GM19193 (cell line): ENCODE data around the gene SCAANT1.

Experiments
- POLR2A ChIP-seq: IDR thresholded peaks from 4 replicates; pipeline ENCODE4 v1.6.1; 2011; ENCODE audit not compliant: insufficient read depth, insufficient read length; ENCODE audit errors: extremely low read depth

The SCAANT1 gene

GRCh38 chr3:63892773-63893352, 19.3 kb downstream of the SCAANT1 start:
- TF ChIP-seq POLR2A: no peak

DNA sequence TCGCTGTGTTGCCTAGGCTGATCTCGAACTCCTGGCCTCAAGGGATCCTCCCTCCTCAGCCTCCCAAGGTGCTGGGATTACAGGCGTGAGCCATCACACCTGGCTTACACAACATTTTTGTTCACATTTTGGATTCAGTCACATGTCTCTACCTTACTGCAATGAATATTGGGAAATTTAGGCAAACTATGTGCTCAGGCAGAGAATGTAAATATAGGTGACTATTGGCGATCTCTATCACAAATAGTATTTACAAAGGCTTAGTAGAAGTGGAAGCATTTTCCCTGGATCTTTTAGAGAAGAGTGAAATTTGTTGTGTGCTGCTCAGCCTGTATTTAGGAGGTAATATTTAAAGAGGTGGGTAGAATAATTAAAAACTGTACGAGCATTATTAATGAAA, 20.7 kb downstream of the SCAANT1 start:
- TF ChIP-seq POLR2A: no peak

- TF ChIP-seq POLR2A: no peak
Observed at GRCh38 chr3:63886858-63887257, 25.3 kb downstream of the SCAANT1 start.

DNA sequence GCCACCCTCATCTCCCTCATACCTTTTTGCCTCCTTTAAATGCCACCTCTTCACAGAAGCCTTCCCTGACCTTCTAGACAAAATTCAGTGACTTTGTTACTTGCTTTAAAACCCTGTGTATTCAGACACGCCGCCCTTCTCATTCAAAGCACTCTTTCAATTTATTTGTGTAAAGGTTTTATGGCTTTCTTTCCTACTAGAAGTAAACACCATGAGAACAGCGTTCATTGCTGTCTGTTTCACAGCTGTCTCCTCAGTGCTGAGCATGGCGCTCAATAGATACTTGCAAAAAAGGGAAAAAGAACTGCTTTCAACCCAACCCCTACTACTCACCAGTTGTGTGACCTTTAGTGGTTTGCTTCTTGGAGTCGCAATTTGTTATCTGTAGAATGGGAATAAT, 31.5 kb downstream of the SCAANT1 start:
- TF ChIP-seq POLR2A: no peak

- no peak for TF ChIP-seq POLR2A
Observed at GRCh38 chr3:63878394-63879060, 33.7 kb downstream of the SCAANT1 start.

- no peak for TF ChIP-seq POLR2A
Observed at GRCh38 chr3:63877737-63878393, 34.3 kb downstream of the SCAANT1 start.

DNA sequence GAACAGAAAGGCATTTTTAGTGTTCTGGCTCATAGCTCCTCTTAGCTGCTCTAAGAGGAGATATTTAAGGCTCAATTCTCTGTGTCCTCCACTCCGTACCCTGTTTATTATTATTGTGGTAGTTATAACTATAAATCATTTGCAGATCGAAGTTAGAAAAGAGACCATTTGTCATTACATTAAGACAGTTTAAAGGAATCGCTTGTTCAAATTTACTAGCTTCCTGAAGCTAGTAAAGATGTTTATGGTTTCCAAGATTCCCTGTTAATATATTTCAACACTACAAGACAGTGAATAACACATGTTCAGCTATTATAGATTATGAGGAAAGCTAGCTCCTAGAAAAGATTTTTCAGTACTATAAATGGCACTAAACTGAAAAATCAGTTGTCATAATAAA, 35.9 kb downstream of the SCAANT1 start:
- no peak for TF ChIP-seq POLR2A

GRCh38 chr3:63875510-63875909, 36.7 kb downstream of the SCAANT1 start:
- no peak for TF ChIP-seq POLR2A

DNA sequence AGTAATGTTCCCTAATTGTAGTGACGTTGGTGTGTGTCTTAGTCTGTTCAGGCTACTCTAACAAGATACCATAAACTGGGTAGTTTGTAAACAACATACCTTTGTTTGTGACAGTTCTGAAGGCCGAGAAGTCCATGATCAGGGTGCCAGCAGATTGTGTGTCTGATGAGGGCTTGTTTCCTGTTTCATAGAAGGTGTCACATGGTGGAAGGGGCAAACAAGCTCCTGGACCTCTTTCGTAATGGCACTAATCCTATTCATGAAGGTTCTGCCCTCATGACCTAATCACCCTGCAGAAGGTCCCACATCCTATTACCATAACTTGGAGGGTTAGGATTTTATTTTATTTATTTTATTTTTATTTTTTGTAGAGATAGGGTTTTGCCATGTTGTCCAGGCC, 37.4 kb downstream of the SCAANT1 start:
- TF ChIP-seq POLR2A: no peak

GRCh38 chr3:63872135-63872924, 39.9 kb downstream of the SCAANT1 start:
- TF ChIP-seq POLR2A: no peak

DNA sequence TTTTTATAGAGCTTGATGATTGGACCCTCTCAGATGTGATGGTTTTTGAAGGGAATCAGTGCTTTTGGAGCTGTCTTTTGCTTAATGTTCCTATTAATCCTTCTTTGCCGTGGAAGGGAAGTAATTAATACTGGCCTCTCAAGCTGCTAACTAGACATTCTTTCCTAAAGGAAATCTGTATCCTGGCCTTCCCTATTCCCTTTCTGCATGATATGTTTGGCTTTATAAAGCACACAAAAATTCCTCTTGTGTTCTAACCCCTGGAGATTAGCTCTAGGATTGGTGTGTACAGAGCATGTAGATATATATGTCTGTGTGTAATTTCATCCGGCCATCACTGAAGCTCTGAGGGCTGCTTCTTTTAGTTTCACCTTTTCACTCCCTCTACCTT, 41.6 kb downstream of the SCAANT1 start:
- TF ChIP-seq POLR2A: no peak

DNA sequence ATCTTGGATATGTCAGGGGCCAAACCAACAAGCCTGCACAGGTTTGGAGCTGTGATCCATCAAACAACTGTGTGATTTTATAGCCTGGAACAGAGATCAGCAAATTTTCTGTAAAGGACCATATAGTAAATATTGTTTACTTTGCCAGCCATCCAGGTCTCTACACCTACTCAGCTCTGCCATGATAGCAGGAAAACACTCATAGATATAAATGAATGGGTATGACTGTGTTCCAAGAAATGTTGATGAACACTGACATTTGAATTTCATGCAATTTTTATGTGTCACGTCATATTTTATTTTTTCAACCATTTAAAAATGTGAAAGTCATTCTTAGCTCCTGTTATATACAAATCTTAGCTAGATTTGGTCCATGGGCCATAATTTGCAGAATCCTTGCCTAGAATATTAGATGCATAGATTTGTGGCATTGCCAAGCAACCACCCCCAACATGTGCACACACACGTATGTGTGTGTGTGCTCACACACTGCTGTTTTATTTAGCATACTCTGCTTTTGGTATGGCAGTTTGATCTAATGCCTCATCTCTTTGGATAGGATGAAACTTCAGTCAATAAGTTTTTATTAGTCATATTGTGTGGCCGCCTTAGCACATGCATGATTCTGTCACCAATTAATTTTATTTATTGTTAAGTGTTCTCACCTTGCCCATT, 42.1 kb downstream of the SCAANT1 start:
- no peak for TF ChIP-seq POLR2A

DNA sequence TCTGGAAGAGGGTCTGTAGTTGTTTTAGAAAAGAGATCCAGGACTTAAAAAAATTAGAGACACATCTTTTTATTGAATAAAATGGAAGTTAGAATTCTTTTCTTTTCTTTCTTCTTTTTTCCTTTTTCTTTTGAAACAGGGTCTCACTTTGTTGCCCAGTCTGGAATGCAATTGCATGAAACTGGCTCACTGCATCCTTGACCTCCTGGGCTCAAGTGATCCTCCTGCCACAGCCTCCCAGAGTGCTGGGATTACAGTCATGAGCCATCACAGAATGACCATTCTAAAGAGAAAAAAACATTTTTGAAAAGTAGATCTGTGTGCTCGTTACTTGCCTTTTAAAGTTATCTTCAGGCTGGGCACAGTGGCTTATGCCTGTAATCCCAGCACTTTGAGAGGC, 45.0 kb downstream of the SCAANT1 start:
- TF ChIP-seq POLR2A: no peak

DNA sequence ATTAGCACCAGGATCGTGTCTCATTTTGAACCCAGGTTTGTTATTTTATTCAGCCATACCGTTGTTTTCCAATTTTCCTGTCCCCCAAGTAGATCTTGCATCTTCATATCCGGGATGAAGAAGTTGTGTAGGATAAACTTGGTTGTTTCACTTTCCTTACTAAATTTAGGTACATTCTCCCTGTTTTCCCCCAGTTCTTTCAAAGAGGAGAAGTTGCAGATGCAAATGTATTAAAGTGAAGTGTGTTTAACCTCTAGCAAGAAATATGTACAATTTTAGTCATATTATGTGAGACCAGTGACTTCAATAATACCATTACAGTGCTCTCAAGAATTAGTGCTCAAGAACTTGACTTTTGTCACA, 47.2 kb downstream of the SCAANT1 start:
- no peak for TF ChIP-seq POLR2A
